HS-5 (cell line): Measurements from ENCODE around the gene CARD9.
"Not testable (repeated sequence)": the region's sequence is repeated elsewhere in the genome, so short reads cannot be mapped to it uniquely, and the experiment has no call there.

ENCODE experiments used
- DNase-seq: peaks from one replicate; pipeline ENCODE4 v3.0.0-alpha.2; 2012; ENCODE audit warnings: low read depth

Gene CARD9, protein sequence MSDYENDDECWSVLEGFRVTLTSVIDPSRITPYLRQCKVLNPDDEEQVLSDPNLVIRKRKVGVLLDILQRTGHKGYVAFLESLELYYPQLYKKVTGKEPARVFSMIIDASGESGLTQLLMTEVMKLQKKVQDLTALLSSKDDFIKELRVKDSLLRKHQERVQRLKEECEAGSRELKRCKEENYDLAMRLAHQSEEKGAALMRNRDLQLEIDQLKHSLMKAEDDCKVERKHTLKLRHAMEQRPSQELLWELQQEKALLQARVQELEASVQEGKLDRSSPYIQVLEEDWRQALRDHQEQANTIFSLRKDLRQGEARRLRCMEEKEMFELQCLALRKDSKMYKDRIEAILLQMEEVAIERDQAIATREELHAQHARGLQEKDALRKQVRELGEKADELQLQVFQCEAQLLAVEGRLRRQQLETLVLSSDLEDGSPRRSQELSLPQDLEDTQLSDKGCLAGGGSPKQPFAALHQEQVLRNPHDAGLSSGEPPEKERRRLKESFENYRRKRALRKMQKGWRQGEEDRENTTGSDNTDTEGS

DNA sequence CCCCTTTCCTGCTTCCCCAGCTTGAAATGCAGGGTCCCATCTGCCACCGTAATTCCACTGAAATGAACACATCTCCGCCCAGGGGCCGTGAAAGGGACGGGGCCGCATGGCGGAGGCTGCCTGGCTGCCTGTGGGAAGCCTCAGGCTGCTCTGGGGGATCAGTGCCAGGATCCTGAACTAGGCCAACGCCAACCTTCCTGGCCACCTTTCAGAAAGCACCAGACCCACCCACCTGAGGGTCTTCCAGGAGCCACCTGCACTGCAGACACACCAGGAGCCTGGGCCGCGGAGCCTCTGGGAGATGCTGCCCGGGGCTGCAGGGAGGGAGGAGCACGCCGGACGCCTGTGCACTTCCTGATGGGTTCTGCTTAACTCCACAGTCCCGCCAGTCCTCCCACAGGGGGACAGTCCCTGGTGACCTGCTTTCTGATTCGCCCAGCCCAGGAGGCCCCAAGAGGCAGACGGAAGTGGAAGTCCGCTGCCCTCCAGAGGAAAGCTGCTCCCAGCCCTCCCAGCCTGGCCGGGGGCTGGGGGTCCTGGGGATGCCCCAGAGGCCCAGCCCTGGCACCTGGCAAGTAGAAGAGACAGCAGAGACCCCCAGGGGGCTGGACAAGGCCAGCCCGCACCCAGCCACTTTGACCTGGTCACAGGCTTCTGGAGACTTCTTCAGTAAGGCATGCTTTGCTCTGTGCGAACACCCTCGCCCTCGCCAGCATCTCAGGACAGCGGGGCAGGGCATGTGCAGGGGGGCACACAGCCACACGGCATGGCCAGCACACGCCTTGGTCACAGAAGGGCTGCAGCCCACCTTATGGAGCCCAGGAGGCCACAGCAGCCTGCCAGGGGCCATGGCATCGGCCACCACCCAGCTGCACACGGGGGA, at the start of gene CARD9:
Gene CARD9 (minus strand): TSS at position 370 of the 883 bp plus-strand sequence. CDS start 1,591 bp downstream, outside the sequence.
- no peak for DNase-seq

DNA sequence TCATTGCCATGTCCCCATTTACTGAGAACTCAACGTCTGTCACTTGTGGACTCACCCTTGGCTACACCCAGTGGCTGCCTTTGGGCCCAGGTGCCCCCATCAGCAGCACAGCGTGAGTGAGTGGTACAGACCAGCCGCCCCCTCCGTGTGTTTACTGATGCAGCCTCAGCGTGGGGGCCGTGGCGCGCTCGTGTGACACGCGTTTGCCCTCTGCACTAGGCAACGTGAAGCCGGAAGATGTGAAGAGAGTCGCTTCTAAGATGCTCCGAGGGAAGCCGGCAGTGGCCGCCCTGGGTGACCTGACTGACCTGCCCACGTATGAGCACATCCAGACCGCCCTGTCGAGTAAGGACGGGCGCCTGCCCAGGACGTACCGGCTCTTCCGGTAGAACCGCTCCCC, 49.4 kb upstream of the CARD9 start:
- DNase-seq = no peak

DNA sequence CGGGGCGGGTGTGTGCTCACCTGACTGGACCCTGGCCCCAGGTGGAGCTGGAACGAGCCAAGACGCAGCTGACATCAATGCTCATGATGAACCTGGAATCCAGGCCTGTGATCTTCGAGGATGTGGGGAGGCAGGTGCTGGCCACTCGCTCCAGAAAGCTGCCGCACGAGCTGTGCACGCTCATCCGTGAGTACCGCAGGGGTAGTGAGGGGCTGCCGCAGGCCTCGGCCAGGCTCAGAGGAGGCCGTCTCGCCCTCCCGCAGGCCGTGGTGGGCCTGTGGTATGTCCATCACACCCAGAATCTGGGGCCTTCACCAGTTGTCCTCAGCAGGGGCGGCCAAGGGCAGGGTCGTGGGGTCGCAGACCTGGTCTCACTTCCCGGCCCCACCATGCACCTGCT, 48.3 kb upstream of the CARD9 start:
- DNase-seq = no peak

DNA sequence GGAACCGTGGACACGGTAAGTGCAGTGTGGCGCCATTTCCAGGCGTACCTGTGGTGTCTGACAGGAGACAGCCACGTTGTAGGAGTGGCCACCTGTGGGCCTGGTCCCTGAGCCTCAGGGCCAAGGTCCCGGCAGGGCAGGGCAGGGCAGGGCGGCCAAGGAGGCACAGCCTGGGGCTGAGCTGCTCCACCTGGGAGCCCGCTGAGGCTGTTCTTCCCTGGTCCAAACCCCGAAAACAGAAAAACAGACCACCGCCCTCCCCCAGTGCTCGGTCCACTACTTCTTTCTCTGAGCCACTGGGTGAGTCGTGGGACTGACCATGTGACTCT, 45.6 kb upstream of the CARD9 start:
- no peak for DNase-seq

DNA sequence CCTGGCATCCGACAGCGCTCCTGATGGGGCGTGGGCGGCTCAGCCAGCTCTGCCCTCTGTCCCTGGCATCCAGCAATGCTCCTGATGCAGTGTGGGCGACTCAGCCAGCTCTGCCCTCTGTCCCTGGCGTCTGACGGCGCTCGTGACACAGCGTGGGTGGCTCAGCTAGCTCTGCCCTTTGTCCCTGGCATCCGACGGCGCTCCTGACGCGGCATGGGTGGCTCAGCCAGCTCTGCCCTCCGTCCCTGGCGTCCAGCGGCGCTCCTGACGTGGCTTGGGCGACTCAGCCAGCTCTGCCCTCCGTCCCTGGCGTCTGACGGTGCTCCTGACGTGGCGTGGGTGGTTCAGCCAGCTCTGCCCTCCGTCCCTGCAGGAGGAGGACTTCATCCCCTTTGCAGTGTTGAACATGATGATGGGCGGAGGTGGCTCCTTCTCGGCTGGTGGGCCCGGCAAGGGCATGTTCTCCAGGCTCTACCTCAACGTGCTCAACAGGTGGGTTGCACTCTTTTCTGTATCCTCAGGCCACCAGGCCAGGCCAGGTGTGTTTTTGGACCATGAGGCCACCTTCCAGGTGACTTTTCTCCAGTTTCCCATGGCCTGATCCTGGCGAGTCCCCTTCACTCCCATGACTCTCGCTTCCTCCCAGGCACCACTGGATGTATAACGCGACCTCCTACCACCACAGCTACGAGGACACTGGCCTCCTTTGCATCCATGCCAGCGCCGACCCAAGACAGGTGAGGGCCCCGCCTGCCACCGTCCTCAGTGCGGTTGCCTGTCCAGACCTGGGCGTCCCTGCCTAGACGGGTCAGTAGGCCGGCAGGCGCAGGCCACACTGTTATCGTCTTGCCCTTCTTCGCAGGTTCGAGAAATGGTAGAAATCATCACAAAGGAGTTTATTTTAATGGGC, 45.0 kb upstream of the CARD9 start:
- DNase-seq = no peak

DNA sequence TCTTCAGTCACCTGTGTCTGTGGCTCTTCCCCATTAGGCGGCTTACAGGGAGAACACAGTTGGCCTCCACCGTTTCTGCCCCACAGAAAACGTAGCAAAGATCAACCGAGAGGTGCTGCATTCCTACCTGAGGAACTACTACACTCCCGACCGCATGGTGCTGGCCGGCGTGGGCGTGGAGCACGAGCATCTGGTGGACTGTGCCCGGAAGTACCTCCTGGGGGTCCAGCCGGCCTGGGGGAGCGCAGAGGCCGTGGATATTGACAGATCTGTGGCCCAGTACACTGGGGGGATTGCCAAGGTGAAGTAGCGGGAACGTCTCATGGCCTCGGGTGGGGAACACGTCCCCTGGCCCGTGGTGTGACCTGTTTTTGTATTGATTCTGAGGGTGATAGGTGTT, 43.4 kb upstream of the CARD9 start:
- no peak for DNase-seq

DNA sequence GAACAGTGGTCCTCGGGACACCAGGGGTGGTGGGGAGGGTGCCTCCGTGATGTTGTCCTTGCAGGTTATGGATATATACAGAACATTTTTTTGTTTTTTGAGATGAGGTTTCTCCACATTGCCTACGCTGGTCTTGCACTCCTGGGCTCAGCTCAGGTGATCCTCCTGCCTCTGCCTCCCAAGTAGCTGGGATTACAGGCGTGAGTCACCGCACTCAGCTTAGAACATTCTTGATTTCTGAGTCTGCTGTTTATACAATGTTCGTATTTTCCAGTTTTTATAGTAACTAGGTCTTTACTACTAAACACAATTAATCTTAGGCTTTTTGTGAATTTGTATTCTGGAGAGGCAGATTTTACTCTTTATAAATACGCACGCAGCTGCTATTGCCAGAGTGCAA, 43.0 kb upstream of the CARD9 start:
- DNase-seq = no peak

DNA sequence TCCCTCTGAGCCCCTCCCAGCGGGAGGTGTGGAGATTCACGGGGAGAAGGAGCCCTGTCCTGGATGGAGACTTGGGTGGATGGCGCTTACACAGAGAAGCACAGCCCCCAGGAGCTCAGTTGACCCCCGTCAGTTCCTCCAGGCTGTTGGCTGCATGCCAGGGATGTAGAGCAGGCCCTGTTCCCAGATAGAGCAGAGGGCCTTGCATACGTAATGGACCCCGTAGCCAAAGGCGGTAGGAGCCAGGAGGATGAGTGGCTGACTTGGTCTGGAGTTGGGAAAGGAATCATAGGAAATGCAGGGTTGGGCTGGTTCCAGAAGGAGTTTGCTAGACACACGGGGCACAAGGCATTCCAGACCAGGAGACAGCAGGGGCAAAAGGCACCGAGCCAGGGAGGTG, 39.5 kb upstream of the CARD9 start:
- DNase-seq = no peak

DNA sequence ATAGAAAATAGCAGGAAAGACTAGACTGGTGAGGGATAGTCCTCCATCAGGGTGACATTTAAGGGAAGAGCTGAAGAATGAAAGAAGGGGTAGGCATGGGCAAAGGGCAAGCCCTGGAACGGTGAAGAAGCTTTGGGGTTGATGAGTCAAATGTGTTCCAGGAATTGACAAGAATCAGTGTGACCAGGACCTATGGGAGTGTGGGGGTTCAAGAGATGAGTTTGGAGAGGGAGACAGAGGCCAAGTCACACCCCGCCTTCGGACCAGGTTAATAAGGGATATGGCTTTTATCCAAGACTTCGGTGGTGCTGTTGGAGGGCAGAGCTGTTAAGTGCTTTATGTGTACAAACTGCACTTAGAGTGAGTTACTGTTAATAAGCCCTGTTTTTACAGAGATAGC, 37.9 kb upstream of the CARD9 start:
- no peak for DNase-seq

DNA sequence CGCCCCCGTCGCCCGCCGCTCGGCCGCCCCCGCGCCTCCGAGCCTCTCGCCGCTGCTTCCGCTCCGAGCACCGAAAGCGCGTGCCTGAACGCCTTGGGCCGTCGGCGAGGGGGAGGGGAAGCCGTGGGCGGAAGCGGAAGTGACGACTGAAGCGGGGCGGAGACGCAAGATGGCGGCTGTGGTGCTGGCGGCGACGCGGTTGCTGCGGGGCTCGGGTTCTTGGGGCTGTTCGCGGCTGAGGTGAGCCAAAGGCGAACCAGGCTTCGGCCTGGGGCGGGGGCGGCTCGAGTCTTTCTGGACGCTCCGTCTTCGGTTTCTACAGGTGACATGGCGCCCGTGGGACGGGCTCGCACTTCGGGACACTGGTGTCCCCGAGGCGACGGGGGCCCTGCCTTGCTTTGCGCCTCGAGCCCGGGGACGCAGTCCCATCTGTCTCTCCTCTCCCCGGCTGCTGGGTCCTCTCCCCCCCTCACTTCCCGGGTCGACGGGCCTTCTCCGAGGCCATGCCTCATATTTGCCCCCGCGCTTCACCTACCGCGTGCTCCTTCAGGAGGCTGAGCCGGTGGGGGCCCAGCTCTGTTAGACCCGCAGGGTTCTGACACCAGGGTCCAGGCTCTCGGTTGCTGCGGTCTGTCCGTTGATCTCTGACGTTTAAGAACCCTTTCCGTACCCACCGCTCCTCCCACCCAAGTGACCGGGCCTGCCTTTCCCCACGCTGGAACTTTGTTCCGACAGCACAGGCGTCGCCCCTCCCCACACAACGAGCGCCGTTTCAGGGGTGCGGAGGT, 37.2 kb upstream of the CARD9 start, which contains the start of the genes ENTR1 and PMPCA:
Gene ENTR1 (minus strand): TSS at position 115 of the 788 bp plus-strand sequence. CDS start 217 bp downstream, outside the sequence.
Gene PMPCA (plus strand): TSS at position 159 of the 788 bp plus-strand sequence. CDS start 11 bp downstream, at position 170.
- DNase-seq = no peak

DNA sequence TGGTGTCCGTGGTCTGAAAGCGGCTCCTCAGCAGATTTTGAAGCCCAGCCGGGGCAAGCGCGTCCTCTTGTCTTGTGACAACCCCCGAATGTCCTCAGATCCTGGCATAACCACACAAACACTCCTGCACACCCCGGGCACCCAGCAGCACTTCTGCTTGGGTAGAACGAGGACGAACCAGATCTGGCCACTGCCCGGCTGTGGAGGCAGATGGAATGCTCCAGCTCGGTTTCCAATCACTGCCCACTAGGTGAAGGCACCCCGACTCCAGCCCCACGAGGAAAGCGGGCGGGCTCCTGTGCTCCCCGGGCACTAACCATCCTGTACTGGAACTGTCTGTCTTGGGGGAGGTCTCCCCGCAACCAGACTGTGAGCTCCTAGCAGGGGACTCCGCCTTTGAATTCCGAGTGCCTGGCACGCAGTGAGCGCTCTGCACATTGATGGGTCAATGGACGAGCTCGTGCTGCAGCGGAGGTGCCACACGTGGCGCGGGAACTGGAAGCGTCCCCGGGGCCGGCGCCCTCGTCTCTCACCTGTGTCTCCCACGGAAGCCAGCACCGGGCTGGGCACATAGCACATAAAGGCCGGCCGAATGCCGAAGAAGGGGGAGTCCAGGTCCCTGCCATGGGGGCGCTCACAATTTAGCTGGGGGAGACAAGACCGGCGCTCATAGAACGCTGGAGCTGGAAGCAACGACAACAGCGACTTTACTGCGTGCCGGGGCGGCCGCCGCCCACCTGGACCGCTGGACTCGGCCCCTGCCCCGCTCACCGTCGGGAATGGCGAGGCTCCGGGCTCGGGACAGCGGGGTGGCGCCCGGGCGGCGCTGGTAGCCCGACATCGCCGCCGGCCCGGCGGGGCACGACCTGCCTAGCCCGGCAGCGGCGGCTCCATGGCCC, 36.3 kb upstream of the CARD9 start:
- DNase-seq = no peak

DNA sequence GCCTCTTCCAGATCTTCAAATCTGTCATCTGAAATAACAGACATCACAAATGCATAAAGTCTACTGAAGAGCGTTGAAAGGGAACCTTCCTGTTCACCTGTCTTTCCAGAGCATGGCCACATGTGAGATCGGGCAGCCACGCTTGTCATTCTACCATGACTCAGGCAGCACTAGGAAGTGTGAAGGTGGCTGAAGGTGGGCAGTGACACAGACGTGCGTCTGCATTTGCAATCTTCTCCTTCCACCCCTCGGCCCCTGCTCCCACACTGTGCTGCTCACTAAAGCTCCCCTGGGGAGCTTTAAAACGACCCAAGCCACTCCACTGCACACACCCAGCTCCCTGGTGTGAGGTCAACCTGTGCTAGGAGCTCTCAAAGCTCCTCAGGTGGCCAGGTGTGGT, 34.4 kb upstream of the CARD9 start:
- DNase-seq = no peak

DNA sequence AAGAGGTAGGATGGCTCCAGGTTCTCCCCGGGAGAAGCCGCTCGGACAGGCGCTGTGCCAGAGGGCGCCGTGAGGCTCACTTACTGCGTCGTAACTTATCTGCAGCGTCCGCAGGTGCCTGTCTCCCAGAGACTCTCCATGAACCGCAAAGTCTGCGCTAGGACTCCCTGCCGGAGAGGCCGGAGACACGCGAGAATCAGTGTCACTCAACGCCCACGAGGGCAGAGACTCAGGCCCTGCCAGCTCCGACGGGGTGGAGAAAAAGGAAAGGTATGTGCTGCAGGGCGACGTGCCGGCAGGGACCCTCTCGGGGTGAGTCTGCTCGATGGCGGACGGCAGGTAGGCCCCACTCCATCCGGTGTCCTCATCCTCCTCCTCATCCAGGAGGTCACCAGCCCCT, 33.6 kb upstream of the CARD9 start:
- not testable (repeated sequence) for DNase-seq

DNA sequence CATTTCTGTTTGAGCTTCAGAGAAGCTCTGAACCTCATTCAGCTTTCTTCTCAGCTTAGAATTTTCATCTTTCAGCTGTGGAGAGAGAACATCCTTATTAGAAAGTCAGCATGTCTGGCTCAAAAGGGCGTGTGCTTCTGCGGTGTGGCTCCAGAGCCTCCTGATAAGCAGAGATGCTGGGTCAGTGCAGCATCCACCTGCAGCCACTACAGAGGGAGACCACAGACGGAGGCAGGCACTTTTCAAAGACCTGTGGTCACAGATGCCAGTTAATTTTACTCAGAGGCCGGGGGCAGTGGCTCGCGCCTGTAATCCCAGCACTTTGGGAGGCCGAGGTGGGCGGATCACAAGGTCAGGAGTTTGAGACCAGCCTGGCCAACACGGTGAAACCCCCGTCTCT, 32.4 kb upstream of the CARD9 start:
- not testable (repeated sequence) for DNase-seq

DNA sequence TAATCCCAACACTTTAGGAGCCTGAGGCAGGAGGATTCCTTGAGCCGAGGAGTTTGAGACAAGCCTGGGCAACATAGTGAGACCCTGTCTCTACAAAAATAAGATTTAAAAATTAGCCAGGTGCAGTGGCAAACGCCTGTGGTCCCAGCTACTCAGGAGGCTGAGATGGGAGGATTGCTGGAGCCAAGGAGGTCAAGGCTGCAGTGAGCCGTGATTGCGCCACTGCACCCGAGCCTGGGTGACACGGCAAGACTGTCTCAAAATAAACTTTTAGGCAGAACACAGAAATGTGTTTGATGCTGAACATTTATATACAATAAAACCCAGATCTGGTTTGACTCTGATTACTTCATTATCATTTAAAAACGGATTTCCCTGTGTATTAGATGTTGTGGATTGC, 32.0 kb upstream of the CARD9 start:
- no peak for DNase-seq

DNA sequence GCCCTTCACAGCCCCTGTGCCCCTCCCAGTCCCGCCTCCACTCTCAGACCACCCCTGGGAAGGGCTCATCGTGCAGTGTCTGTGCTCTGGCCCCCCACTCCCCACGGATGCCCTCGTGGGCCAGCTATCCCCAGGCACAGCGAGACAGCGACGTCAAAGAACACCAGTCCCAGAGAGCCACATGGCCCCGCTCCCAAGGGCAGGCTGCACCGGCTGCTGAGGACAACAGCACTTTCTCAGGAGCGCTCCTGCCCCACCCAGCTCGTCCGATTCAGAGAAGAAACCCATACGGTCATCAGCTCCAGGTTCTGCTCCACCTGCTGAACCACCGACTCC, 31.3 kb upstream of the CARD9 start:
- no peak for DNase-seq

DNA sequence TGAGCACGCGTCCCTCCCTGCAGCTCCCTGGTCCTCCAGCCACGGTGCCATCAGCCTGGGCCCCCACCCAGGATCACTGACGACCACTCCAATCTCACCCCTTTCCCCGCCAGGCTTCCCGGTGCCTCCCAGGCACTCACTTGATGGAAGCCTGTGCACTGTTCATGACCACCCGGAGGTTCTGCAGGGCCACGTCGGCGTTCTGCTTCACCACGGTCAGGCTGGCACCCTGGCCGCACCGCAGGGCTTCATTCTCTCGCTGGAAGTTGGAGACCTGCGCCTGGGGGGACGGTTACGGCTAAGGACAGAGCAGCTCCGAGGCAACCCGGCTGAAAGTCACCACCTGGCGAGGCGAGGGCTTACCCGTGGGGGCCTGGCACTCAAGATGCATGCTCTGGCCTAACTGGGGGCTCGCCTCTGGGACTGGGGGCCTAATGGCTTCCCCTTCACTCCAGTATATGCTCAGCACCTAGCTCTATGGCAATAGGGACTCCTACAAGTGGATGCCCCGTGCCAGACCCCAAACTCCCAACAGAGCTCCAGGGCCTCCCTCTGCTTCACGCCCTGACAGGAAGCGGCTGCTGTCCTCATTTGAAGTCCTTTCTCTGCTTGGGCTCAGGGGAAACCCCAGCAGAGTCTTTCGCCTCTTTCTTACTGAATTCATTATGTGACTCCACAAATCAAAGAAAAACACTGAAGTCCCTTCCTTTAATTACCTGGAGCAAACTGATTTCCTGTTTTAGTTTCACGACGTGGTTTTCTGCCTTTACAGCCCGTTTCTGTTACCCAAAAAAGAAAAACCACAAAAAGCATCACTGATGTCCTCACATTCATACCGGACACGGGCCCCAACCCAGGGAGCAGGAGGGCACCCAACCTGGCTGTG, 30.7 kb upstream of the CARD9 start:
- no peak for DNase-seq

DNA sequence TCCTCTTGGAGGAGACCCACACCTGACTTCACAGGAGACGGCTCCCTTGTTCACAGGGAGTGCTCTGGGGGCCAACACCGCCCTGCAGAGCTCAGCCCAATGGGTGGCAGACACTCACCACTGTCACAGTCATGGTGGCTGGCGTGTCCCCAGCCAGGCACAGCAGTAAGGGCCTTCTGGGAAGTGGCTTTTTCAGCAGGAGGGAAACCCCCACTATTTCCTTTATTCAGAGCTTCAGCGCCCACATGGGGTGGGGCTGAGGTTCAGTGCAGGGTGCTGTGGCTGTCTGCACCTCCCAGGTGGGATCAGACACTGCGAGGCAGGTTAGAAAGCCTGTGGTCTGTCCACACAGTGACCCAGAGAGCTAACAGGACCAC, 30.1 kb upstream of the CARD9 start:
- DNase-seq = no peak

DNA sequence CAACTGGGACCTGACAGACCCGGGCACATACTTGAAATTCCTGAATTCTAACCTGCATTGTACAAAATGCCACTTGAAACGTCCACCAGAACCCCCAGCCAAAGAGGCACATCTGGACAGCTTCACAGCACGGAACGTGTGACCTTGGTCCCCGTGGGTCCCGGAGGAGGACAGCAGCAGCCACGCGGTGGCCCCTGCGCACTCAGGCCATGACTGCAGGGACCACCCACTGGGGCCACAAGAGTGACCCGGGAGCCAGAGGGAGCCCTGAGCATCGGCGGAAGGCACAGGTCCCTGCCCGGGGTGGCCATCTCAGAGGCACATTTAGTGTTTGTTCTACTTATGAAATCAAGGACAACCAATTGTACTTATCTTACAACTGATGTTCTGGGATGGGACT, 28.6 kb upstream of the CARD9 start:
- DNase-seq = no peak
